AG04449 (cell line): ENCODE results near the gene CCDC102A.

Source experiments
- CTCF ChIA-PET: fragments of 350-600 bp; formaldehyde crosslinking; extraction: SDS; loops from one replicate; lab custom pipeline; 2021; ENCODE audit warnings: antibody characterized with exemption; lab: Yijun Ruan, JAX
- POLR2A ChIA-PET: fragments of 400-600, 350-600 bp; formaldehyde crosslinking; extraction: SDS; loops from one replicate; lab custom pipeline; 2020; ENCODE audit warnings: antibody characterized with exemption, inconsistent platforms; lab: Yijun Ruan, JAX
- DNase-seq: peaks from one replicate; pipeline ENCODE4 v3.0.0-alpha.2; 2010; ENCODE audit warnings: low read depth, low spot score
- H3K4me3 ChIP-seq: 2 replicates; pipeline ENCODE4 v1.5.1; 2011; ENCODE audit warnings: low read depth, mild to moderate bottlenecking, control low read depth, low read length
- TF ChIP-seq, protein P1 (sequence below): IDR thresholded peaks from one replicate; pipeline ENCODE4 v1.5.1; 2011; ENCODE audit warnings: mild to moderate bottlenecking, moderate library complexity, low read length, control low read depth, inconsistent platforms; ENCODE audit not compliant: insufficient read depth; ENCODE audit errors: missing control alignments

Gene CCDC102A

DNA sequence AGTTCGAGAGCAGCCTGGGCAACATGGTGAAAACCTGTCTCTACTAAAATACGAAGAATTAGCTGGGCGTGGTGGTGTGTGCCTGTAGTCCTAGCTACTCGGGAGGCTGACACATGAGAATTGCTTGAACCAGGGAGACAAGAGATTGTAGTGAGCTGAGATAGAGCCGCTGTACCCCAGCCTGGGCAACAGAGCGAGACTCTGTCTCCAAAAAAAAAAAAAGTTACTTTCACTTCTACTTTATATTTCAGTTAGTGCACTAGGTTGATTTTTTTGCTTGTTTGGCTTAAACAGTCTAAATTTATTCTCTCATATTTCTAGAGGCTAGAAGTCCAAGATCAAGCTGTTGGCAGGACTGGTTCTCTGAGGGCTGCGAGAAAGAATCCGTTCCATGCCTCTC is 13.4 kb downstream of the CCDC102A start:
- ChIA-PET CTCF (interaction anchor here (0.6 to 19.1 kb wide), 10 partner anchors 9 to 412 kb away, joined by 3 to 368 read pairs (median 8); partner anchors contain the start of genes ADGRG5, DOK4 and POLR2C), POLR2A (no interaction called here)
- DNase-seq: no peak
- TF ChIP-seq, protein P1, sequence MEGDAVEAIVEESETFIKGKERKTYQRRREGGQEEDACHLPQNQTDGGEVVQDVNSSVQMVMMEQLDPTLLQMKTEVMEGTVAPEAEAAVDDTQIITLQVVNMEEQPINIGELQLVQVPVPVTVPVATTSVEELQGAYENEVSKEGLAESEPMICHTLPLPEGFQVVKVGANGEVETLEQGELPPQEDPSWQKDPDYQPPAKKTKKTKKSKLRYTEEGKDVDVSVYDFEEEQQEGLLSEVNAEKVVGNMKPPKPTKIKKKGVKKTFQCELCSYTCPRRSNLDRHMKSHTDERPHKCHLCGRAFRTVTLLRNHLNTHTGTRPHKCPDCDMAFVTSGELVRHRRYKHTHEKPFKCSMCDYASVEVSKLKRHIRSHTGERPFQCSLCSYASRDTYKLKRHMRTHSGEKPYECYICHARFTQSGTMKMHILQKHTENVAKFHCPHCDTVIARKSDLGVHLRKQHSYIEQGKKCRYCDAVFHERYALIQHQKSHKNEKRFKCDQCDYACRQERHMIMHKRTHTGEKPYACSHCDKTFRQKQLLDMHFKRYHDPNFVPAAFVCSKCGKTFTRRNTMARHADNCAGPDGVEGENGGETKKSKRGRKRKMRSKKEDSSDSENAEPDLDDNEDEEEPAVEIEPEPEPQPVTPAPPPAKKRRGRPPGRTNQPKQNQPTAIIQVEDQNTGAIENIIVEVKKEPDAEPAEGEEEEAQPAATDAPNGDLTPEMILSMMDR: no peak
- H3K4me3 ChIP-seq: no peak overlapping the region

DNA sequence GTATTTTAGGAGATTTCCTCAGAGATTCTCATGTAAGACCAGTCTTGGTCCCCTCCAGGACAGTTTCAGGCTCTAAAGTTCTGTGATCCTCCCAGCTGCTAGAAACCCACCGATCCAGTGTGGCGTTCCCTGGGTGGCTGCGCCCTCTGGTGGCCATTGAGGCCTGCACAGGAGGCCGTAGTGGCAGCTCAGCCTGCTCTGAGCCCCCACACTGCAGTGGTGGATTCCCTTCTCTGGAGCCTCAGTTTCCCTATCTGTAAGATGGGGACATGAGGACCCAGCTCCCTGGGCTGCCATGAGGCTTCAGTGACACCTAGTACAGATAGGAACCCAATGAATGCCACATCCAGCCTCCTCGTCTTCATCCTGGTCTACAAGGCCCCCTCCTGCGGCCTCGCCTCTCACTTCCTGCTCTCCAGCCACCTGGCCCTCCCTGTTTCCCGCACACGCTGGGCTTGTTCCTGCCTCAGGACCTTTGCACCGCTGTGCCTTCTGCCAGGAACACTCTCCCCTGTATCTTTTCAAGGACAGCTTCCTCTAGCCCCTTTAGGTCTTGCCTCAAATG is 16.5 kb downstream of the CCDC102A start:
- ChIA-PET POLR2A (interaction anchor here (1.1 kb wide), 1 partner anchor 57 kb away, joined by 4 read pairs; the partner anchor contains the start of gene POLR2C), CTCF (interaction anchor here (0.5 to 19.1 kb wide), 40 partner anchors 8 to 521 kb away, joined by 3 to 368 read pairs (median 4); partner anchors contain the start of genes ADGRG5, CCDC102A, CIAPIN1 and COQ9)
- no peak for DNase-seq

DNA sequence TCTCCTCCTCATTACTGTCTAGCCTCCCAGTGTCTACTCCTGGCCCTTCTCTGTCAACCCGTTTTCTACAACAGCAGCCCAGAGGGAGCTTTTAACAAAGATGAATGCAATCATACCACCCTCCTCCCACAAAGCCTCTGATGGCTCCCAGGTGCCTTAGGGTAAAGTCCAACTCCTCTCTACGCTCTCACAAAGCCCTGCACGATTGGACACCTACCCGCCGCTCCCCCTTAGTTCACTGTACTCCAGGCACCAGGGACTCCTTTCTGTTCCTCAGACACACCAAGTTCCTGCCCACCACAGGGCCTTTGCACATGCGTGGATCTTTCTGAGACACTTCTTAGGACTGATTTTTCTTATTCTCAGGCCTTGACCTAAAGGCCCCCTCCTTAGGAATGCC is 17.4 kb downstream of the CCDC102A start:
- no peak for DNase-seq
- ChIA-PET CTCF (interaction anchor here (0.9 to 19.1 kb wide), 18 partner anchors 8 to 217 kb away, joined by 3 to 368 read pairs (median 18); partner anchors contain the start of genes ADGRG5, CCDC102A, CIAPIN1 and COQ9), POLR2A (no interaction called here)
- TF ChIP-seq, protein P1: no peak
- H3K4me3 ChIP-seq: no peak overlapping the region

More for the DNA sequence above, 16.5 kb downstream of the CCDC102A start:
- H3K4me3 ChIP-seq: no peak overlapping the region
- TF ChIP-seq, protein P1: peak; percentile 95

DNA sequence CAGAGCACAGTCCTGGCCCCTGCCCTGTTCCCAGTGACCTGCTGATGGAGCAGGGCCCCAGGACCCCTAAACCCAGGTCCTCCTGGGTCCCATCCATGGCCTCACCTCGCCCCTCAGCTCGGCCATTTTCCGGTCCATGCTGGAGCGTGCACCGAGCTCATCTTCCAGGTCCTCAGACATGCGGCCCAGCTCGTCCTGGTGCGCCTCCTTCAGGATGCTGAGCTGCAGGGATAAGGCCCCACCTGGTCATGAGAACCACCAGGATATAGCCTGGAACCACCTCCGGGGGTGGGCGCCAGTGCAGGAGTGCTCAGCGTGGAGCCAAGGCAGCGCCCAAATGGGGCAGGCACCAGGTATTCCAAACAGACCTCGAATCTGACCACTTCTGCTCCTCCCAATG is 17.9 kb downstream of the CCDC102A start:
- ChIA-PET CTCF (interaction anchor here (0.9 to 19.1 kb wide), 16 partner anchors 9 to 216 kb away, joined by 3 to 368 read pairs (median 18); partner anchors contain the start of genes CCDC102A, DOK4 and POLR2C), POLR2A (no interaction called here)

DNA sequence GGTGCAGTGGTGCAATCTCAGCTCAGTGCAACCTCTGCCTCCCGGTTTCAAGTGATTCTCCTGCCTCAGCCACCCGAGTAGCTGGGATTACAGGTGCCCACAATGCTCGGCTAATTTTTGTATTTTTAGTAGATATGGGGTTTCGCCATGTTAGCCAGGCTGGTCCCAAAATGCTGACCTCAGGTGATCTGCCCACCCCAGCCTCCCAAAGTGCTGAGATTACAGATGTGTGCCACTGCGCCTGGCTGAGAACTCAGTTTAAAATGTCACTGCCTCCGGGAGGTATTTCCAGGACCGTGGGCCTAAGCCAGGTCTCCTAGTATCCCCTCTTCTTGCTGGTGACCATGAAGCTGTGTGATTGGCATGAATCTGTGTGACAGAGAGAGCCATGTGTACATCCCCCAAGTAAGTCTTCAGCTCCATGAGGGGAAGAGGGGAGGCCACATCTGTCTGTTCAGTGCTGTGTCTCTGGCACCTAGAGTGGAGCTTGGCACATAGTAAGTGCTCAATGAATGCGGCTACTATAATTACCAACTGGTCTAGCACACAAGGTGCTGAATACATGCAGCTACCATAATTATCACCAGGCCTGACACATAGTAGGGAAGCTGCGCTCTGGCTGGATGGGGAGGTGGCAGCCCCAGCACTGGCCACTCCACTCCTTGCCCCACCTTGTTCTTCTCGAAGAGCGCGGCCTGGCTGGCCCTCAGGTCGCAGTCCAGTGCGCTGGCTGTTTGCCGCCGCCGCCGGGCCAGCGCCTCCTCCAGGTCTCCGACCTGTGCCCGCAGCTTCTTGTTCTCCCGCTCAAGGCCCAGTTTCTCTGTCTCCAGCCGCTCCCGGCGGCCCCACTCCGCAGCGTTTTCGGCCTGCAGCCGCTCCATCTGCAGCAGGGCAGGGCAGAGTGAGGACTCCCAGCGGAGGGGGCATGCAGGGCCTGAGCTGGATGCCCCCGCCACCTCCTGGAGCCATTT is 18.7 kb downstream of the CCDC102A start:
- CTCF ChIA-PET: interaction anchor here (0.9 to 19.1 kb wide), 12 partner anchors 8 to 215 kb away, joined by 3 to 368 read pairs (median 30); partner anchors contain the start of genes DOK4 and POLR2C

More for the DNA sequence above, 17.9 kb downstream of the CCDC102A start:
- TF ChIP-seq, protein P1: no peak
- DNase-seq: no peak
- no peak overlapping the region for H3K4me3 ChIP-seq

More for the DNA sequence above, 18.7 kb downstream of the CCDC102A start:
- DNase-seq: no peak
- H3K4me3 ChIP-seq: no peak overlapping the region
- TF ChIP-seq, protein P1: no peak
- POLR2A ChIA-PET: no interaction called here
